ENCODE measurements around the gene MAMSTR. TPM values are rescaled to one million over a fixed set of nuclear protein-coding genes. Genes with fewer than 3 reads are reported as not detected.

The MAMSTR gene
- total and polyA plus RNA-seq, 8 donors: 0.51 to 2.6 (median 1.1) TPM

- DNase-seq (no peak), ATAC-seq (no peak)
- WGBS, 2 donors: 88 to 91% methylated on average over 14 of the region's 14 CpGs
Measured at GRCh38 chr19:48664476-48664875, 55.0 kb downstream of the MAMSTR start.

GRCh38 chr19:48663667-48664066 is 55.9 kb downstream of the MAMSTR start:
- no peak overlapping the region for H3K4me3 ChIP-seq
- no peak overlapping the region for H3K27ac ChIP-seq
- no peaks in the 10 kb centered on the region for H3K27me3 ChIP-seq
- ATAC-seq (no peak), DNase-seq (no peak), FAIRE-seq (no peak)
- no peak for TF ChIP-seq CTCF (IDR thresholded peaks at IDR 0.05)
- H3K4me1 ChIP-seq: peaks cover 0 to 7% (median 0%) of the 10 kb centered on the region in 3 donors
- no peaks in the 10 kb centered on the region for H3K9me3 ChIP-seq
- H3K36me3 ChIP-seq: no peaks in the 10 kb centered on the region
- intact Hi-C loops (cut with DNase I): no loop called here
- WGBS, 2 donors: 93 to 97% methylated on average over 4 of the region's 4 CpGs

More at GRCh38 chr19:48664476-48664875, 55.0 kb downstream of the MAMSTR start:
- Histone ChIP-seq H3K4me1 (peaks cover 0 to 7% (median 0%) of the 10 kb centered on the region in 3 donors), H3K36me3 (no peaks in the 10 kb centered on the region), H3K27me3 (no peaks in the 10 kb centered on the region), H3K27ac (no peak overlapping the region), H3K9me3 (no peaks in the 10 kb centered on the region), H3K4me3 (no peak overlapping the region)
- intact Hi-C loops (cut with DNase I): no loop called here
- TF ChIP-seq CTCF (IDR thresholded peaks at IDR 0.05): no peak
- no peak for FAIRE-seq

Other genes starting within 250 kb of the MAMSTR start
- 1 to 10 TPM; 2.3 to 4.1 (median 2.8) TPM for gene LMTK3, start 207.9 kb downstream of the MAMSTR start, total RNA-seq
- gene LMTK3, start 207.9 kb downstream of the MAMSTR start, polyA plus RNA-seq: 1 to 10 TPM; 4.1 to 7.7 TPM
- under 1 TPM in 5 of 6 donors, not detected in 1; 0.32 to 0.64 (median 0.60) TPM for gene SULT2B1, start 167.6 kb downstream of the MAMSTR start, total RNA-seq
- gene SULT2B1, start 167.6 kb downstream of the MAMSTR start, polyA plus RNA-seq: 1 to 10 TPM; 1.3 to 1.7 TPM
- gene SPACA4, start 113.0 kb downstream of the MAMSTR start, total RNA-seq: not detected
- under 1 TPM in 1 of 2 donors, not detected in 1; 0.12 TPM for gene SPACA4, start 113.0 kb downstream of the MAMSTR start, polyA plus RNA-seq
- gene FAM83E, start 104.6 kb downstream of the MAMSTR start, total RNA-seq: 1 to 10 TPM; 1.2 to 2.9 (median 2.6) TPM
- 1 to 10 TPM; 1.8 to 3.4 TPM for gene FAM83E, start 104.6 kb downstream of the MAMSTR start, polyA plus RNA-seq
- gene RPL18, start 100.5 kb downstream of the MAMSTR start, total RNA-seq: 1,000 to 10,000 TPM in 4 of 6 donors, 100 to 1,000 TPM in 2; 881 to 1,605 (median 1,071) TPM
- 1,000 to 10,000 TPM; 1,358 to 2,344 TPM for gene RPL18, start 100.5 kb downstream of the MAMSTR start, polyA plus RNA-seq
- 10 to 100 TPM in 1 of 6 donors, 1 to 10 TPM in 5; 4.3 to 11.0 (median 6.6) TPM for gene SPHK2, start 100.2 kb downstream of the MAMSTR start, total RNA-seq
- gene SPHK2, start 100.2 kb downstream of the MAMSTR start, polyA plus RNA-seq: 10 to 100 TPM; 15.9 to 24.0 TPM
- 1 to 10 TPM; 3.3 to 8.3 (median 6.5) TPM for gene DBP, start 82.3 kb downstream of the MAMSTR start, total RNA-seq
- gene DBP, start 82.3 kb downstream of the MAMSTR start, polyA plus RNA-seq: 10 to 100 TPM in 1 of 2 donors, 1 to 10 TPM in 1; 4.7 to 11.4 TPM
- gene CA11, start 73.5 kb downstream of the MAMSTR start, total RNA-seq: 1 to 10 TPM; 2.6 to 6.2 (median 4.5) TPM
- gene CA11, start 73.5 kb downstream of the MAMSTR start, polyA plus RNA-seq: 10 to 100 TPM; 10.2 to 15.2 TPM
- gene NTN5, start 46.7 kb downstream of the MAMSTR start, total RNA-seq: under 1 TPM in 5 of 6 donors, not detected in 1; 0.12 to 0.37 (median 0.20) TPM
- 1 to 10 TPM in 1 of 2 donors, under 1 TPM in 1; 0.38 to 1.8 TPM for gene NTN5, start 46.7 kb downstream of the MAMSTR start, polyA plus RNA-seq
- gene FUT2, start 23.8 kb downstream of the MAMSTR start, total RNA-seq: 10 to 100 TPM in 2 of 6 donors, 1 to 10 TPM in 4; 4.8 to 14.5 (median 8.2) TPM
- 1 to 10 TPM; 3.7 to 5.4 TPM for gene FUT2, start 23.8 kb downstream of the MAMSTR start, polyA plus RNA-seq
- gene RASIP1, start 20.9 kb upstream of the MAMSTR start, total RNA-seq: 1 to 10 TPM; 5.3 to 9.6 (median 6.5) TPM
- gene RASIP1, start 20.9 kb upstream of the MAMSTR start, polyA plus RNA-seq: 10 to 100 TPM; 16.2 to 40.9 TPM
- gene IZUMO1, start 27.2 kb upstream of the MAMSTR start, total RNA-seq: 1 to 10 TPM in 4 of 6 donors, under 1 TPM in 2; 0.73 to 4.6 (median 1.9) TPM
- gene IZUMO1, start 27.2 kb upstream of the MAMSTR start, polyA plus RNA-seq: 1 to 10 TPM; 1.9 to 3.8 TPM
- 10 to 100 TPM in 4 of 6 donors, 1 to 10 TPM in 2; 6.5 to 29.7 (median 12.6) TPM for gene FUT1, start 32.9 kb upstream of the MAMSTR start, total RNA-seq
- gene FUT1, start 32.9 kb upstream of the MAMSTR start, polyA plus RNA-seq: 10 to 100 TPM in 1 of 2 donors, 1 to 10 TPM in 1; 7.7 to 12.7 TPM
- under 1 TPM in 1 of 6 donors, not detected in 5; 0.51 TPM for gene FGF21, start 35.8 kb upstream of the MAMSTR start, total RNA-seq
- not detected for gene FGF21, start 35.8 kb upstream of the MAMSTR start, polyA plus RNA-seq
- 10 to 100 TPM; 26.6 to 53.8 (median 36.3) TPM for gene BCAT2, start 91.3 kb upstream of the MAMSTR start, total RNA-seq
- gene BCAT2, start 91.3 kb upstream of the MAMSTR start, polyA plus RNA-seq: 10 to 100 TPM; 59.7 to 91.8 TPM
- gene HSD17B14, start 116.8 kb upstream of the MAMSTR start, total RNA-seq: 1 to 10 TPM in 4 of 6 donors, under 1 TPM in 2; 0.69 to 4.0 (median 1.7) TPM
- 10 to 100 TPM in 1 of 2 donors, 1 to 10 TPM in 1; 8.5 to 25.4 TPM for gene HSD17B14, start 116.8 kb upstream of the MAMSTR start, polyA plus RNA-seq
- 10 to 100 TPM in 2 of 6 donors, 1 to 10 TPM in 4; 5.9 to 19.7 (median 8.7) TPM for gene PLEKHA4, start 148.9 kb upstream of the MAMSTR start, total RNA-seq
- 10 to 100 TPM; 18.2 to 28.3 TPM for gene PLEKHA4, start 148.9 kb upstream of the MAMSTR start, polyA plus RNA-seq
- 10 to 100 TPM in 5 of 6 donors, 1 to 10 TPM in 1; 8.1 to 20.6 (median 12.4) TPM for gene PPP1R15A, start 152.7 kb upstream of the MAMSTR start, total RNA-seq
- gene PPP1R15A, start 152.7 kb upstream of the MAMSTR start, polyA plus RNA-seq: 10 to 100 TPM; 28.2 to 53.2 TPM
- under 1 TPM in 1 of 6 donors, not detected in 5; 0.35 TPM for gene TULP2, start 179.0 kb upstream of the MAMSTR start, total RNA-seq
- gene TULP2, start 179.0 kb upstream of the MAMSTR start, polyA plus RNA-seq: not detected
- gene NUCB1, start 180.6 kb upstream of the MAMSTR start, total RNA-seq: 100 to 1,000 TPM in 2 of 6 donors, 10 to 100 TPM in 4; 60.9 to 136 (median 79.8) TPM
- 100 to 1,000 TPM; 103 to 118 TPM for gene NUCB1, start 180.6 kb upstream of the MAMSTR start, polyA plus RNA-seq
- under 1 TPM in 1 of 6 donors, not detected in 5; 0.28 TPM for gene DHDH, start 214.0 kb upstream of the MAMSTR start, total RNA-seq
- 1 to 10 TPM in 1 of 2 donors, under 1 TPM in 1; 0.30 to 1.0 TPM for gene DHDH, start 214.0 kb upstream of the MAMSTR start, polyA plus RNA-seq
- gene BAX, start 235.2 kb upstream of the MAMSTR start, total RNA-seq: 10 to 100 TPM; 20.3 to 41.5 (median 28.0) TPM
- 10 to 100 TPM; 43.5 to 48.1 TPM for gene BAX, start 235.2 kb upstream of the MAMSTR start, polyA plus RNA-seq
- 1,000 to 10,000 TPM in 1 of 6 donors, 100 to 1,000 TPM in 5; 394 to 1,427 (median 690) TPM for gene FTL, start 245.6 kb upstream of the MAMSTR start, total RNA-seq
- gene FTL, start 245.6 kb upstream of the MAMSTR start, polyA plus RNA-seq: 1,000 to 10,000 TPM; 1,427 to 1,473 TPM

All from pancreas (tissue), 10 donors.